Hematopoietic multipotent progenitor cell treated with erythropoietin and hydrocortisone succinate and interleukin-3 and kit ligand, for 15 days (in vitro differentiated cells): Measurements from ENCODE around the gene LRRC3.

Source experiments
- DNase-seq: peaks from one replicate; pipeline ENCODE4 v3.0.0-alpha.2; 2015; ENCODE audit warnings: low spot score

Gene LRRC3

DNA sequence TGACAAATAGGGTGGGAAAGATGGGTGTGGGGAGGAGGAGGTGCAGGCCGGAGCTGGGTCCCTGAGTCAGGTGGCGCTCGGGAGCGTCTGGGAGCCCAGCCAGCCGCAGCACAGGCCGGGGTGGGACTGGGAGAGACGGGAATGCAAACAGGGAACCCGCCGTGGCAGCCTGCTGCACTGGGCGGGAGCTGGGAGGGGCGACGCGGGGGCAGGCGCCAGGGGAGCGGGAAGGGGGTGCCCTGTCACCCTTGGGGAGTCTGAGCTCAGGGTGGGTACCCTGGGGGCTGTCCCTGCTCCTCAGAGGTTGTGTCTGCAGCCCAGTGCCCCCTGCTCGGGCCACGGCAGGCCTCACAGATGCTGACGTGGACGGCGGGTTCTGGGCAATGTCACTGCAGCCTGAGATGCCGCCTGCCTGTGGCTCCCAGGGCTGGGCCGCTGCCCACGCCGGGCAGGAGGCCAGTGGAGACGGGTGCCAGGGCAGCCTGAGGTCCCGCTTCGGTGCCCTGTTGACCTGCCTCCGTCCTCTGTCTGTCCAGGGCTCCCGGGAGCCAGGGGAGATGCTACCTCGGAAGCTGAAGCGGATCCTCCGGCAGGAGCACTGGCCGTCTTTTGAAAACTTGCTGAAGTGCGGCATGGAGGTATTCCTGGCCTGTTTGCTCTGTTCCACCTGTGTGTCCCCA is 16.6 kb upstream of the LRRC3 start:
- DNase-seq, result no peak

- DNase-seq, result no peak
Observed at GRCh38 chr21:44439211-44439600, 16.1 kb upstream of the LRRC3 start.

DNA sequence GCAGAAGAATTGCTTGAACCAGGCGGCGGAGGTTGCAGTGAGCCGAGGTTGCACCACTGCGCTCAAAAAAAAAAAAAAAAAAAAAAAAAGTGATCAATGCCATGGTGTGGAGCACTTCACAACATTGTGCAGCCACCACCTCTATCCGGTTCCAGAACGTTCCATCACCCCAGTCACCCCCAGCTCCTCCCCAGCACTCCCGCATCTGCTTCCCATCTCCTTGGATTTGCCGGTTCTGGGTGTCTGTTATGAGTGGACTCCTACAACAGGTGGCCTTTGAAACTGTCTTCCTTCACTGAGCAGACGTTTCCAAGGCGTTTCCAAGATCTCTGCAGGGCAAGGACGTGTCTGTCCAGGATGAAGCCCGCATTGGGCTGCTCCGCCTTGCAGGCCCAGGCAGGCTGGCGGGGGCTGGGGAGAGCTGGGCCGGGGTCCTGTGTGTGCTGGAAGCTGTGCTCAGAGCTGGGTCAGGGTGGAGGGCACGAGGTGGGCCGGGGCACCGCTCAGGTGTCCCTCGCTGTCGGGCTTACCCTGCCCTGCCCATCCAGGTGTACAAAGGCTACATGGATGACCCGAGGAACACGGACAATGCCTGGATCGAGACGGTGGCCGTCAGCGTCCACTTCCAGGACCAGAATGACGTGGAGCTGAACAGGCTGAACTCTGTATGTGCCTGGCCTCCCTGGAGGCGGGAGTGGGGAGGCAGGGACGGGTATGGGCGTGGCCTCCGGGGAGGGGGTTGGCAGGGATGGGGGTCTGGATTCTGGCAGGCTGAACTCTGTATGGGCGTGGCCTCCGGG is 14.9 kb upstream of the LRRC3 start:
- no peak for DNase-seq

DNA sequence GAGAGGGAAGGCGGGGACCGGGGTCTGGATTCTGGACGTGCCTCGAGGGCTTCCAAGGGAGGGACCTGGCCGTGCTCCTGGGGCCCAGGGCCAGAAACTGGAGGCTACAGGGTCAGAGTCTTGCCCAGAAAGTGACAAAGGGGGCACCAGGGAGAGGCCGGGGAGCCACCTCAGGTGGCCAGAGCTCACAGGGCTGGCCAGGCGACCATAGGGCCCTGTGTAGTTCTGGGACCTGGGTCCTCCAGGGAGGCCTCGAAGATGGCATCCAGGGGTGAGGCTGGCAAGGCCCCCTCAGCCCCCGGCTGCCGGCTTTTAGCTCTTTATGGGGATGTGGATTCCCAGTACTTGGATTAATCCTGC is 14.3 kb upstream of the LRRC3 start:
- DNase-seq, result no peak

DNA sequence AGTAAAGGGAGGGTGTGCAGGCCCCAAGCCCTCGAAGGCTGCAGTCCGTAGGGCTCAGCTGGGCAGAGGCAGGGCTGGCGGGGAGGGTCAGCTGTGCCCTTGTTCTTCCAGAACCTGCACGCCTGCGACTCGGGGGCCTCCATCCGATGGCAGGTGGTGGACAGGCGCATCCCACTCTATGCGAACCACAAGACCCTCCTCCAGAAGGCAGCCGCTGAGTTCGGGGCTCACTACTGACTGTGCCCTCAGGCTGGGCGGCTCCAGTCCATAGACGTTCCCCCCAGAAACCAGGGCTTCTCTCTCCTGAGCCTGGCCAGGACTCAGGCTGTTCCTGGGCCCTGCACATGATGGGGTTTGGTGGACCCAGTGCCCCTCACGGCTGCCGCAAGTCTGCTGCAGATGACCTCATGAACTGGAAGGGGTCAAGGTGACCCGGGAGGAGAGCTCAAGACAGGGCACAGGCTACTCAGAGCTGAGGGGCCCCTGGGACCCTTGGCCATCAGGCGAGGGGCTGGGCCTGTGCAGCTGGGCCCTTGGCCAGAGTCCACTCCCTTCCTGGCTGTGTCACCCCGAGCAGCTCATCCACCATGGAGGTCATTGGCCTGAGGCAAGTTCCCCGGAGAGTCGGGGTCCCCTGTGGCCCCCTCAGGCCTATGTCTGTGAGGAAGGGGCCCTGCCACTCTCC is 13.6 kb upstream of the LRRC3 start:
- no peak for DNase-seq

DNA sequence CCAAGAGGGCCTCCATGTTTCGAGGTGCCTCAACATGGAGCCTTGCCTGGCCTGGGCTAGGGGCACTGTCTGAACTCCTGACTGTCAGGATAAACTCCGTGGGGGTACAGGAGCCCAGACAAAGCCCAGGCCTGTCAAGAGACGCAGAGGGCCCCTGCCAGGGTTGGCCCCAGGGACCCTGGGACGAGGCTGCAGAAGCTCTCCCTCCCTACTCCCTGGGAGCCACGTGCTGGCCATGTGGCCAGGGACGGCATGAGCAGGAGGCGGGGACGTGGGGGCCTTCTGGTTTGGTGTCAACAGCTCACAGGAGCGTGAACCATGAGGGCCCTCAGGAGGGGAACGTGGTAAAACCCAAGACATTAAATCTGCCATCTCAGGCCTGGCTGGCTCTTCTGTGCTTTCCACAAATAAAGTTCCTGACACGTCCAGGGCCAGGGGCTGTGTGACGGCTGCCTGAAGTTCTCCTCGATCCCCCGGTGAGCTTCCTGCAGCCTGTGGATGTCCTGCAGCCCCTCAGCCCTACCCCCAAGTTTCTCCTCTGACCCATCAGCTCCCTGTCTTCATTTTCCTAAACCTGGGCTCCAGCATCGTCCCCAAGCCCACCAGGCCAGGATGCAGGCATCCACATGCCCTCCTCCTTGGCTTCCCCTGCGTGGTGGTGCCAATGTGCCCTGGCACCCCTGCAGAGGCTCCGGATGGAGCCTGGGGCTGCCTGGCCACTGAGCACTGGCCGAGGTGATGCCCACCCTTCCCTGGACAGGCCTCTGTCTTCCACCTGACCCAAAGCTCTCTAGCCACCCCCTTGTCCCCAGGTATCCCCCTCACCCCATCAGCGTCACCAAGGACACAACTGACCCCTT is 12.8 kb upstream of the LRRC3 start:
- no peak for DNase-seq

GRCh38 chr21:44443291-44443890 is 11.9 kb upstream of the LRRC3 start:
- DNase-seq, result no peak

- no peak for DNase-seq
Observed at GRCh38 chr21:44443891-44444285, 11.4 kb upstream of the LRRC3 start.

DNA sequence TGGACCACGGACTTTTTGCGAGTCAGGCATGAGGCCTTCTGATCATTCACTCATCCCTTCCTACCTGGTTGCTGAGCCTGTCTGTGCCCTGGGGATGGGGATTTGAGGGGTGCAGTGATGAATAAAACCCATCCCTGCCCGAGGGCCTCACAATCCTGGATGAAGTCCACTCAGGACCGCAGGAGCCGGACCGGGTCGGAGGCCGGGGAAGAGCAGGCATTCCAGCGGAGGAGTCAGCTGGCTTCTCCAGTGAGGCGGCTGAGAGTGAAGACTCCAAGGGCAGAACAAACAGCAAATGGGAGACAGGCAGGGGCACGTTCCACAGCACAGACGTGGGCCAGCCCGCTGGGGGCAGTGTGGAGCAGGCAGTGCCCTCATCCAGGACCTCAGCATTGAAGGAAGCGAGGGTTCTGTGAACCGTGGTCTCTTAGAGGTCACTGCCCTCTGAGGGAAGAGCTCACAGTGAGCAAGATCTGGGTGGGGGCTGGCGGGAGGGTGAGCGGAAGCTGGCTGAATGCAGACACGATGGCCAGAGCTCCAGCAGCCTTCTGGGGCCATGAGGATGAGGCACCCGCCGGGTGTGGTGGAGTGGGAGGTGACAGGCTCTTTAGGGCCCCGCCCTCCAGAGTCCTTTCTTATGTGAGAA is 10.9 kb upstream of the LRRC3 start:
- no peak for DNase-seq

DNA sequence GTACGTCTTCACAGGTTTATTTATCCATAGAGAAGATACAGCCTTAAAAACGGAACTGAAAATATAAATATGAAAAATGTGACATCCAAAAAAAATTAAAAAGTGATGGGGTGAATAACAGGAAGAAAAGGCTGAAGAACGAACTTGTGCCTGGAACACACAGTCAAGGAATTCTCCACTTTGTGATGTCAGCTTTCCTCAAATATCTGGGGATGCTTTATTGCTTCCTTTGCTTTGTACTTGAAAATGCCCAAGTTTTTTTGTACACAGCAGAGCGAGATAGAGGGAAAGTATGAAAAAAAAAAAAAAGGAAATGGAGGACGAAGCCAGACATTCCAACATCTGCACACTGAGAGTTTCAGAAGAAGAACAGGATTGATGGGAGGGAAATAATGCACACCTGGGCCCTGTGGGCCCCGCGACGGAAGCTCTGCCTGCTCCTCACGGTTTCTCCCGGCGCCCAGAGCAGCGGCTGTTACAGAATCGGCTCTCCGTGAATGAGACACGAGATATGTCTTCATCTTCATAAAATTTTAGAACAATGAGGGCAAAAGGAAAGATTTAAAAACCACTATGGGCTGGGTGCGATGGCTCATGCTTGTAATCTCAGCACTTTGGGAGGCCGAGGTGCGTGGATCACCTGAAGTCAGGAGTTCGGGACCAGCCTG is 10.0 kb upstream of the LRRC3 start:
- no peak for DNase-seq

DNA sequence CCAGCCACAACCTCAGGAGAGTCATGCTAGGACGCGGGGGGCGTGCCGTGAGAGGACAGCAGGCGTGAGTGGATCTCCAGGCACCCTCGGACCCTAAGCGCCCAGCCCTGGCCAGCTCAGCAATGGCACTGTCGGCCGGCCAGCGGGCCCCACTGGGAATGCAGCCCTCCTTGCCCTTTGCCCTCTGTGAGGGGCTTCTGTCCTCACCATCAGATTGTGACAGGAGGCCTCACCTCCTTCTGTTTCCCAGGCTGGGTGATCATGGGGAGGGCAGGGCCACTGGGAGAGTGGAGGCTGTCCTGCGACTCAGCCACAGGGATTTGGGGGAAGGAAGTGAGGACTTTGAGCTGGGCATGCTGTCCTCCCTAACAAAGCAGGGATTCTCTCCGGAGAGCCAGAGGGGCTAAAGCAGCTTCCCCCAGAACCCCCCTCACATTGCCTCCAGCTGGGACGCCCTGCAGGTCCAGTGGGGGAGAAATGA is 6.6 kb upstream of the LRRC3 start:
- DNase-seq, result no peak

DNA sequence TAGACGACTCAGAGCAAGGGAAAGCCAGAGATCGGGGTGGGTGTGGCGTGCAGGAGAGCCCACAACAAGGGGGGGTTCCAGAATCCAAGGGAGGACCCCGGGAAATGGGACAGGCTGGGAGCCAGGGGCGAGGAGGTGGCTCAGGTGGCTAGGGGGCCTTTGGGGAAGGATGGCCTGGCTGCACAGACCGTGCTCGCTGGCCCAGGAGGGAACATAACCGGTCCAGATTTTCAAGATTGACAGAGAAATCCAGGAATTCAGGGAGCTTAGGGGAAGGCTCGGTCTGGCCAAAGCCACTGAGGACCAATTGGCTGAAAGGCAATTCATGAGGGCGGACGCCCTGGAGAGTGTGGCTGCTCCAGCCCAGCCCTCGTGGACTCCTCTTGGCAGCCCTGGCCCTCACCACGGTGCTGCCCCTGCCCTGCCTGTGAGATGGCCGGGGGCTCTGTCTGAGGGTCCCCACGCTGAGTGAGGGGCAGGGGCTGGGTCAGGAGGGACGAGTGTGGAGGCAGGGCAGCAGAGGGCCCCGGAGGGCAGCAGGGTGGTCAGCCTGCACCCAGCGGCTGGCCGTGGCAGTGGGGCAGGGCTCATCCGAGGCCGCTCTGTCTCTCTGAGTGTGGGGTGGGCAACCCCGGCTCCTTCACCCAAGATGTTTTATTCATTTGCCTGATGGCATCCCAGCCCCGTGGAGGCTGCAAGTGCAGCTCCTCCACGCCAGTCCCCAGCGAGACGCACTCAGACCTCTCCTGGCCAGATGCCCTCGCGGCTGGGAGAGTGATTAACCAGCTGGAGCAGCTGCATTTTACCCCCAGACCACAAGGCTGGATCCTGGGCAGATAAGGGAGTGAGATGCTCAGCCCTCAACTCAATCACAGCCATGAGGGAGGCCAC is 5.6 kb upstream of the LRRC3 start:
- DNase-seq, result no peak

- no peak for DNase-seq
Observed at GRCh38 chr21:44450402-44450801, 4.9 kb upstream of the LRRC3 start.

GRCh38 chr21:44450999-44451398 is 4.3 kb upstream of the LRRC3 start:
- DNase-seq, result no peak

DNA sequence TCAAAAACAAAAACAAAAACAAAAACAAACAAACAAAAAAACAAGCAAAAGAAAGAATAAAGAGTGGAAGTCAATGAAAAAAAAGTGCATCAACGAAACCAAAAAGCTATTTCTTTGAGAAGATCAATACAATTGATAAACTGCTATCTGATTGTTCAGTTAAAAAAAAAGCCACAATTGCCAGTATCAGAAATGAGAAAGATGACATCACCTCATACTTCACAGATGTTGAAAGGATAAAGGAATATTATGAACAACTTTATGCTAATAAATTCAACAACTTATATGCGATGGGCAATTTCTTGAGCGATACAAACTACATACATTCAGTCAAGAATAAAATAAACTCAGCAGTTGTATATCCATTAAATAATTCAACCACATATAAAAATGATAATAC is 2.2 kb upstream of the LRRC3 start:
- no peak for DNase-seq

DNA sequence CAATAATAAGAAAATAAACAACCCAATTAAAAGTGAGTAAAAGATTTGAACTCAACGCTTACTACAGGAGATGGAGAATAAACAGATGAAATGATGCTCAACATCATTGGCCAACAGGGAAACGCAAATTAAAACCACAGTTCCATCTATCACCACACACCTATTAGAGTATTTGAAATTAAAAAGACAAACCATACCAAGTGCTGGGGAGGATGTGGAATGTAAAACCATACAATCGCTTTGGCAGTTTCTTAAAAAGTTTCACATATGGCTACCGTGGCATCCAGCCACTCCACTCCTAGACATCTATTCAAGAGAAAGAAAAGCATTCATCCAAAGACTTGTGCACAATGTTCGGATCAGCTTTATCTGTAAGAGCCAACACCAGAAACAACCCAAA is 1.3 kb upstream of the LRRC3 start:
- no peak for DNase-seq

GRCh38 chr21:44455524-44456213 is 359 bp downstream of the LRRC3 start:
- peak; percentile 2 for DNase-seq

GRCh38 chr21:44456214-44456914 is 1.1 kb downstream of the LRRC3 start:
- DNase-seq, result no peak
